HG03520 (cell line): ENCODE measurements around the gene HOXA5.

Source experiments
- ATAC-seq: cut with Tn5 transposase; IDR thresholded peaks from one replicate; pipeline ENCODE4 v1.9.1; 2021; ENCODE audit warnings: mild to moderate bottlenecking, moderate library complexity; ENCODE audit not compliant: unreplicated experiment

Gene HOXA5

DNA sequence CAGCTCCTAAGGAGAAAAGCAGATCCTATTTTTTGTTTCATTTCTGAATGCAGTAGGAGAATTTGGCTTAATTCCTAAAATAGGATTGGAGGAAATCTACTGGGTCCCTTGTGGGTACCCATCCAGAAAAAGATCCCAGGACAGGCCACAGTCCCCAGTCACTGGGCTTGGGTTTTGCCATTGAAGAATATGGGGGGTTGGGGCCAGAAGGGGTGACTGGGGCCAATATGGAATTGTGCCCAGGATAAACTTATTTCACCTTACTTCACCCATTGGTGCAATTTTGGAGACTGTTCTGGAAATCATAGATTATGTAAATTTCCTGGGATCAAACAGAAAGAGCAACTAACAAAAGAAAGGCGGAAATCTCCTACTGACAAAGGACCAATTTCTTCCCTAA lies 5.0 kb downstream of the HOXA5 start:
- ATAC-seq = no peak

DNA sequence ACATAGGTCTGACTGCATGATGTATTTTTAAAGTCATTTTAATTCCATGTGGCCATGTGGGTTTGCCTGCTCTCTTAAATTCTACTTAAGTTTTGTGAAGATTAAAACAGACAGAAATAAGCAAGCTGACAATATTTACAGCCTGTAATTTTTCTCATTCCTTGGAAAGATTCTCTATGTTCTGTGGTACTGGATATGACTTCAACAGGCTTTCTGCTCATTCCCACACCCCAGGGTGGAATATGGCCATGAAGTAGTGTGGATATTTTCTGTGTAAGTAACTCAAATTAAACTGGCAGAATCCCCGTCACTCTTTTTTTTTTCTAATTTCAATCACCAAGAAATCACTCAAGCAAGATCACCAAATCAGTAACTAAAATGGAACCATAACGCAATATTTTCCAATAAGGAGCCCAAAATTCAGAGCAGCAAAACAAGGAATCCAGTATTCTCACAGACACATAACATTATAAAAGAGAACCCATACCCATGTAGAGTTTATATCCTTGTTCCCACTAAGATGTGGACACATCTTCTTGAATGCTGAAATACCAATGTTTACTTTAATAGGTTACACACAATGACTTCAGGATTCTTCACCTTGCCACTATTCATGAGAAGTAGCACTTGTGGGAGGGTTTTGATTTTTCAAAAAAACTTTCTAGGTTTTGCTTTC lies 5.7 kb downstream of the HOXA5 start:
- ATAC-seq = no peak

DNA sequence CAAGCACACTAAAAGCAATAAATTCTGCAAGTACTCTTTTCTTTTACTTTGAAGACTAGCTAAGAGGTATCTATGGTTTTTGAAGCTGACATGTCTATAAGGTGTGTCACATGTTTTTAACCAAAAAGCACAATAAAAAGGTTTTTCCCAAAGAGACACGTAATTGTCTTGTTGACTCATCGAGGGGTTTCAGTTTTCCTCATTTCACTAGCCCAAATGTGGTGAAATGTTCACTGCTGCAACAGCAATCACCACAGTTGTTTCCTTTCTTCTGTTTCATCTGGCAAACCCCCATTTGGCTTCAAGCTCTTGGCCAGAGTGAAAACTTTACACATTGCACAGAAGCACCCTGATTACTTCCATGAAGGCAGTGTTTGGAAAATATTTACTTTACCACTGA lies 9.1 kb downstream of the HOXA5 start:
- no peak for ATAC-seq

DNA sequence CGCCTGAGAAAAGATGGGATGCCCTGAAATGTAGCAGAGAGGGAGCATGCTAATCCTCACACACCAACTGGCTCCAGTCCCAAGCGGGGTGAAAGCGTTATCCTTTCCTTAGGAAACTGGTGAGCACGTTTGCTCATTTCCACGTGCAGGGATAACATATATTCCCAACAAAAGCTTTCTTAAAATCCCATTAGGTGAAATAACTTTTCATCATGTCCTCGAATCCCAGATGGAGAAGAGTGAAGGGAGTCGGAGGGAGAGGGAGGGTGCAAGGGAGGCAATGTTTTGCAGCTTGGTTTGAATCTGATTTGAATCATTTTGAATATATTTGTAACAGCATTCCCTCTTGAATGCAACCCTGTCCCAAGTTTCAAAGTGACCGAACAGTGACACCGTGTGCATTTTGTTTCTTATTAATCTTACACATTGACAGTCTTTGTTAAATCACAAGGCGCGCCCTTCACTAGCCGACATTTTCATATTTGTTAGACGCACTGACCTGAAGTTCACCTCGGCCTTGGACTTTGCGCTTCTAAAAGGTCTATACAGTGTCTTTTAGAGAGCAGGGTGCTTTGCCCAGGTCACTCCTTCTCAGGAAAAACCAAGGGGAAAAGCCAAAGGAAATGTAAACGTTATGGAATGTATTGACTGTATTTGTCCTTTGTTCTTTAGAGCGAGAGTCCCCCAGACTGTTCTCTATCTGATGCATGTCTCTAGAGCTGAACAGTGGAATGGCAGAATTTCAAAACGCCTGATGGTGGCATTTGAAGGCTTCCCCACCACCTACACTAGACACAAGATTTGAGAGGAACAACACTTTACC lies 9.9 kb downstream of the HOXA5 start:
- no peak for ATAC-seq

- ATAC-seq = no peak
These were observed 10.5 kb downstream of the HOXA5 start for GRCh38 chr7:27132978-27133377.

- ATAC-seq = no peak
These were observed 11.3 kb downstream of the HOXA5 start for GRCh38 chr7:27132214-27132613.

- ATAC-seq = no peak
These were observed 12.1 kb downstream of the HOXA5 start for GRCh38 chr7:27131390-27131819.

- no peak for ATAC-seq
These were observed 12.7 kb downstream of the HOXA5 start, which contains the start of gene HOXA4 for GRCh38 chr7:27130540-27131389. Gene HOXA4 (minus strand): TSS chr7:27130757. CDS start chr7:27130733, 24 bp downstream.

DNA sequence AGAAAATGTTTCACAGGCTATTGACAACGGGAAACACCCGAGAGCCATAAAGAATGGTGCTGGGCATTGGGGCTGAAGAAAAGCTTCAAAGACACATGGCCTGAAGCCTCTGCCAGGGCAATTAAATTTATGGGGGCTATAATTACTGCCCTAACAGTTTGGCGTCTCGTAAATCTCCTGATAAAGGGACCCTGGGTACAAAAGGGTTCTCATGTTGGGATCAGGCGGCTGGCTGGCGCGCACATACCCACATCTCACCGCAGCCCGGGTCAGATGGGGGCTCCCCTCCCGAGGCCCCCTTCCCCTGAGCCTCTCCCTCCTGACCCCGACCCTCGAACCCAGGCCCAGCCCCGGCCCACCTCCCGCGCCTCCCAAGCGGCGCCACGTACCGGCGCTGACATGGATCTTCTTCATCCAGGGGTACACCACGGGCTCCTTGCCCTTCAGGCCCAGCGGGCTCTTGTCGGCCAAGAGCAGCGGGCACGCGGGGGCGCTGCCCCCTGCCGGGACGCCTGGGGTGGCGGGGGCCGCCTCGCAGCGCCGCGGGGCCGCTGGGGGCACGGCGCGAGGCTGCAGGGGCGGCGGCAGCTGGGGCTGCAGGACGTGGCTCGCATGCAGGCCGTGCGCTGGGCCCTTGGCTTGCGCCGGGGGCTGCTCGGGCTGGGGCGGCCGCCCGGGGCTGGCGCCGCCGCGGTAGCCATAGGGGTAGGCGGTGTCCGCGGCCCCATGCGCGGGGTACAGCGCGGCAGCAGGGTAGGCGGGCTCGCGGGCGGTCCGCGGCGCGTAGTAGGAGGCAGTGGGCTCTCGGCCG lies 13.5 kb downstream of the HOXA5 start:
- no peak for ATAC-seq

- ATAC-seq = no peak
These were observed 14.4 kb downstream of the HOXA5 start for GRCh38 chr7:27128776-27129728.

- ATAC-seq = no peak
These were observed 15.4 kb downstream of the HOXA5 start for GRCh38 chr7:27128034-27128433.

DNA sequence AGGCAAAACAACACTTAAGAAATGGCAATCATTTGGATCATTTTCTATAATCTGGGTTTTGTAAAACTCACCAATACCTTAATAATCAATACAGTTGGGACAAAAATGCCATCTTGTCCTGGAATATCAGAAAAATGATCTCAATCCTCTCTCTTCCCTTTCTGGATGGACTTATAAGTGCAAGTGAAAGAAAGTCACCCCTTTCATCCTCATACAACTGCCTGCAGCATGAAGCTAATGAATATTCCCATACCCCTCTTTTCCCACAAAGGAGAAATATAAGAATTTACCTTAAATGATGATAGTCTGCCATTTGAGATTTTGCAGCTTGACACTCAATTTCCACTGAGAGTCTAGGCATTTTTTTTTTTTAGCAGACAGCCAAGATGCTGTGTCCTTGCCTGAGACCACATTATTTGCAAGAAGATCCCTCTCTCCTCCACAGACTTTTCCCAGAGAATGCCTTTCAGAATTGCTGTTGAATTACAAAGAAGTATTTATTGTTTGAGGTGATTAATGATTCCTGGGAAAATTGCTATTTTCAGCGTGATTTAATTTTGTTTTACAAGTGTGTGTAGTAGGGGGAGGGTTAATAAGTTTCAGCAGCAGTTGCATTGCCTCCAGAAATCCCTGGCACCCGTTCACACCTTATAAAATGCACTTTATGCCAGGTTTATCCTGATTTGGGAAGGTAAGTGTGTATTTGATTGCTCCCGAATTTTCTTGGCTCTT lies 16.7 kb downstream of the HOXA5 start:
- no peak for ATAC-seq

- no peak for ATAC-seq
These were observed 17.5 kb downstream of the HOXA5 start for GRCh38 chr7:27125986-27126394.

DNA sequence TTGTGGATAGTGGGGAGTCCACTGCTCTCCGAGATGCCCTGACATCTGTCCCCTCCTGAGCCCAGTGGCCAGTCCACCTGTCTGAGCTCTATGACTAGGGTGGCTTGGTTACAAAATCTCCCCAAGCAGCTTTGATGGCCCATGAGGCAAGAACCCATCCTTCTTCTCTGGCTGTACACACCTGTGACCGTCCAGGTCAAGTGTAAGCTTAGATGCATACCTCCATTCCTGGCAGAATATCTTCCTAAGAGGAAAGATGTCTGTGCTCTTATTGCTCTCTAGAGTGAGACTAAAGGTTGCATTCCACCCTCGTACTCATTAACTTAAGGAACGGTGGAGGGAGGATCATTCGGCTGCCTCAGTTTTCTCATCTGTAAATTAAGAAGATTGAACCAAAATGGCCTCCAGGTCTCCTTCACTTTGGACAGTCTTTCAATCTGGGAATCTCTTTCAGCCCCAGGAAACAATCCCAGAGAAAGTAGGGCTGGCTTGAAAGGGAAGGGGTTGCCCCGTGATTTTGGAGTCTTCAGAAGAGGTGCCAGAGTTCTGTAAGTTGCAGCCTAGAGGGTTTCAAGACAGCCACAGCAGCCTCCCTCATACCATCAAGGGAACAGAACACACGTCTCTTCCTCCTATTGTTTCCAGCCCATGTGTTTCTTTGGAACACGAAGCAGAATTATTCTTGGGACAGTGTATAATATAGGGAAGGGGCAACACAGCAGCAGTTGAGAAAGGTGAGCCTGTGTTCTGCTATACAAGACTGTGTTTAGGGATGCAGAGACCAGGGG lies 18.4 kb downstream of the HOXA5 start:
- no peak for ATAC-seq

GRCh38 chr7:27124096-27124901 lies 19.2 kb downstream of the HOXA5 start:
- ATAC-seq = no peak

DNA sequence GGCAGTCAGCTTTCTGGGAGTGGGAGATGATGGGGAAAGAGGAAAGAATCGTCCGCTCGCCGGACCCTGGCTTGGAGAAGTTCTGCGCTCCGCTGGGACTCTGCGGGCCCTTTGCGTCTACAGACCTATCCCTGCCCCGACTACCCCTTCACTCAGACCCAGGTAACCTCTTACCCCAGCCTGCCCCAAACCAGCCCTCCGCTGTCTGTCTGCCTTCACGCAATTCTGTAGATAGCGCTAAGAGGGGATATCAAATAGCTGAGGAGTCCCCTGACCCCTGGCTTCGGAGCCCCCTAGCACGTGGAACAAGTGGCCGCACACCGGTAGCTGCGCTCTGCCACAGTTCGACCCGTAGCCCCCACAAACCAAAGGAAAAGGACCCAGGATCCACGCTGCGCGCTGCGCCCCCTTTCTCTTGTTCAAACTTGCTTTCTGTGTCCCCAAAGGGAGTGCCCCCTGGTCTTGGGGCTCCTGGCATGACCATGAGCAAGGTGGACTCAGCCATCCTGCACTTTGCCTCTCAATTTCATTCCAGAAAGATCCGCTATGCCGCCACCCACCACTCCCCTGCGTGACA lies 19.9 kb downstream of the HOXA5 start:
- no peak for ATAC-seq

DNA sequence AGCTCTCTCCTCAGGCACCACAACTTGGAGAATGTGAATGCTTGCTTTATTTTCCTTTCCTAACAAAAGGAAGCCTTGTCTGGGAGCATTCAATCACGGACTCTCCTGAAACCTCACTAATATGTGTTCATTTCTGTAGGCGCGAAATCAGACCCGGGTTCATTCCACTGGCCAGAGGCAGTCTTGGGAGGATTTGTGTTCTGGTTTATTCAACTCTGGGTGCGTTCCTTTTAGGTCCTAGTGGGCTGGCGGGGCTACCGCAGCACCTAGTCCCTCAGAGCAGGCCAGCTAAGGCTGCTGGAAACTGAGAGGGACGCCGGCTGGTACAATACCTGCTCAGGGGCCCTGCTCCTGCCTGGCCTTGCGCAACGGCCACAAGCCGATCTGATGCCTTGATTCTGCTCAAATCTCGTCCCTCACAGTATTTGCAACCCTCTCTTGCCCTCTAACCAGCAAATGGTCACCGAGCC lies 20.4 kb downstream of the HOXA5 start:
- ATAC-seq = no peak
